ENCODE results near the gene ITPR3.
A peak's percentile ranks its signal among the peaks of the same experiment; 100 is the strongest.

The ITPR3 gene

GRCh38 chr6:33737267-33738026 lies 116.3 kb downstream of the ITPR3 start:
- no peak for DNase-seq (ENCODE audit: low spot score)

- no peak for DNase-seq (ENCODE audit: low spot score)
These were observed 117.0 kb downstream of the ITPR3 start for GRCh38 chr6:33738153-33738552.

GRCh38 chr6:33738879-33739278 lies 117.8 kb downstream of the ITPR3 start:
- DNase-seq (ENCODE audit: low spot score) = no peak

DNA sequence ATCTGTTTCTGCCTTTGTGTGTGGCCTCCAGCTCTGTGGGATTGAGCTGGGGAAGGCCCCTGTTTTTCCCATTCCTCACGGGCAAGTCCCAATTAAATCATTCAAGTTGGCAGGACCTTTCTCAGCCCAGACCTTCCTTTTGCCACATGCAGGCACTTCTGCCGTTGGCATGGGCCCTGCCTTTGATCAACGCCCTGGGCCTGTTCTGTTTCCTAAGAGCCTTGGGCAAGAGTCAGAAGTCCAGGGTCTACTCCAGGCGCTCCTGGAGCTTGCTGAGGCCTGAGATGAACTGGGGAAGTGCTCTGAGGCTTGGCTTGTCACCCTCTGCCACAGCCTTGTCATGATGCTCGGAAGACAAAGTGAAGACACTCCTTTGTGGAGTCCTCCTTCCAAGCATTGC lies 118.4 kb downstream of the ITPR3 start:
- no peak for DNase-seq (ENCODE audit: low spot score)

DNA sequence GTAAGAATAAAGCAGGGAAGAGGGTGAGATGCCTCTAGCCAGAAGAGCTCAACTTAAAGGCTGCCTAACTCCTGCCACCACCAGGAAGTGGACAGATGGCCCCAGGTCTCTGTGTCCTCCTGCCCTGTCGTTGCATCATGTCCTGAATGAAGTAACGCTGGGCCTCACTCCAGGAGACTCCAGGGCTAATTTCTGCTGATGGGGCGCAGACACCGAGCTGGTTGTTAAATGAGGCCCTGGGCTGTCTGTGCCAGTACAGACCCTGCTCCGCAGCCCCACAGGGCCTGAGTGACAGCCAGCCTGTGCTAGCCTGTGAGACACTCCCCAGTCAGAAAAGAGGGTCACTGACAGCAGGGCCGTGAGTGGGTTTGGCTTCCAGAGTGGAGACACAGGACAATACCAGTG lies 119.1 kb downstream of the ITPR3 start:
- DNase-seq (ENCODE audit: low spot score) = no peak

DNA sequence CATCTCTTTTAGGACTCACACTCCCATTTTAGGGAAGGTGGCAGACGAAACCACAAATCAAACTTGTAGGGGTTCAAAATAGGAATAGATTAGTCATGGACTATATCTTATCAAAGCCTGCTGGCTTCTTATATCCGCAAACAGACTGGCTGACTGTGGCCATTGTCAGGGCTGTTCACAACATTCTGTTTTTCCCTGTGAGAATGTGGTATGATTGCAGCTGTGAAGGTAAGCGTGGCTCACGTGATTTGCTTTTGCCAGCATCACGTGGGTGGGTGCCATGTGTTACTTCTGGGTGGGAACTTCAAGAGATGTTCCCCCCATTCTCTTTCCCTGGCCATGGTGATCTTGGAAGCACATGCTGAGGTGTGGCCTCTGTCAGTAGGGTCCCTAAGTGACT lies 119.7 kb downstream of the ITPR3 start:
- no peak for DNase-seq (ENCODE audit: low spot score)

DNA sequence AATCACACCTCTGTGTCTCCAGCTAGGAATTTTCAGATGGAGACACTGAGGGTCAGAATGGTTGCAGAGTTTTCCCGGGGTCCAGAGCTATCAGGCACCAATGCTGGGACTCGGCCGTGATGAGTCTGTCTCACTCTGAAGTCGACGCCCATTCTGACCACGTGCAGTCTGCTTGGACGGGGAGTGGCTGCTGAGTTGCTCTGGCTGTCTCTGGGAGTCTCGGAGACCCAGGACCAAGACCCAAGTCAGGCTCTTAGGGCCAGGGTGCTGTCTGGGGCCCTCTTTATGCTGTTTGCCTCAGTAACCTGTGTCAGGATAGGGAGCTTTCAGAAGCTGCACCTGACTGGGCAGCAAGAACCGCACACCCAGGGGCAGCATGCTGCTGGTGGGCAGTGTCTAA lies 121.0 kb downstream of the ITPR3 start:
- DNase-seq (ENCODE audit: low spot score) = no peak

- DNase-seq (ENCODE audit: low spot score) = no peak
These were observed 121.7 kb downstream of the ITPR3 start for GRCh38 chr6:33742837-33743236.

DNA sequence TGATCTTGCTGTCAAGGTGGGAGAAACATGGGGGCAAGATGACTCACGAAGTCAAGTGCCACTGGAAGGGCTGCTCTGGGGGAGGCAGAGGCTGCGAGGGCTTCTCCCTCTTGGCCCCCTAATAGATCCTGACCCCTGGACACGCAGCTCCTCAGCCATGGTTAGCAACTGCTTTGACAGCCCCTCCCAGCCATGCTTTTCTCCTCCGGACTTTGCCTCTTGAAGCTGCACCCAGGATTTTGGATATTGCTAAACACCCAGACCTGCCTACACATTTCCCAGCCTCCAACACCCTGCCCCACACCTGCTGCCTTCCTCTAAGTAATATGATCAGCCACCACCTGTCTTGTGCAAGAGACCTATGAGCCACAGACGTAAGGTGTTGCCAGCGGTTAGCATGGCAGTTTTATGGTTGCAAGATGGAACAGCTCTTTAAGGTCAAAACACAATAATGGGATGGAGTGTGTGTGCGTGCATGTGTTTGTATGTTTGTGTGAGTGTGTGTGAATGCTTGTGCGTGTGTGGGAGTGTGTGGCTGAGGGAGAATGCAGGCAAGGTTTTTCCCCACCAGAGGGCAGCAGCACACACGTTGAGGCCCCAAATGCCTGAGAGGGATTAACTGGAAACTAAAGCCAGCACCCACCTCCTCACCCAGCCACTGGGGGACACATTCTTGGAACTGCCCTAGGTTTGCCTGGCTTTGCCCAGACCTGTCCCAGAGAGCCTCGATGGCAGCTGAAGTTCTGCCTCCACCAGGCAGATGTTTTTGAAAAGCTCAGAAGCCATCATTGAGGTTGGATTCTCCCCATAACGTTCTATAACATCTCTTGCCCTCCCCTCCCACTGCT lies 123.1 kb downstream of the ITPR3 start:
- peak; percentile 69 for DNase-seq (ENCODE audit: low spot score)

- no peak for DNase-seq (ENCODE audit: low spot score)
These were observed 123.9 kb downstream of the ITPR3 start for GRCh38 chr6:33744895-33745546.

DNA sequence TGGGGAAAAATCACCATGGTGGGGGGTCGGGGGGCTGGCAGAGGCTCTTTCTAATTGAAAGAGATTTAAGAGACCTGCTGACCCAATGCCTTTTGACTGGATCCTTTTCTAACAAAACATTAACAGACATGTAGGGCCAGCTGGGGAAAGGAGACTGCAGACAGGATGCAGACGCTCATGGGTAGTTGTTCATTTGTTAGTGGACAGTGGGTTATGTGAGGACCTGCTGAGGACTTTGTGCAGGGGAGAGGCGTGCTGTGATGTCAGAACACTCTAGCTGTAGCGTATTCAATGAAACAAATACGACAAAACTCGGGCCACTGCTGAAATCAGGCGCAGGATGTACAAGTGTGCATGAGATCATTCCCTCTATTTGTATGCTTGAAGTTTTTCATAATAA lies 124.4 kb downstream of the ITPR3 start:
- DNase-seq (ENCODE audit: low spot score) = no peak
